Measurements from ENCODE around the gene FANCG.
A peak's percentile ranks its signal among the peaks of the same experiment; 100 is the strongest.

DNA sequence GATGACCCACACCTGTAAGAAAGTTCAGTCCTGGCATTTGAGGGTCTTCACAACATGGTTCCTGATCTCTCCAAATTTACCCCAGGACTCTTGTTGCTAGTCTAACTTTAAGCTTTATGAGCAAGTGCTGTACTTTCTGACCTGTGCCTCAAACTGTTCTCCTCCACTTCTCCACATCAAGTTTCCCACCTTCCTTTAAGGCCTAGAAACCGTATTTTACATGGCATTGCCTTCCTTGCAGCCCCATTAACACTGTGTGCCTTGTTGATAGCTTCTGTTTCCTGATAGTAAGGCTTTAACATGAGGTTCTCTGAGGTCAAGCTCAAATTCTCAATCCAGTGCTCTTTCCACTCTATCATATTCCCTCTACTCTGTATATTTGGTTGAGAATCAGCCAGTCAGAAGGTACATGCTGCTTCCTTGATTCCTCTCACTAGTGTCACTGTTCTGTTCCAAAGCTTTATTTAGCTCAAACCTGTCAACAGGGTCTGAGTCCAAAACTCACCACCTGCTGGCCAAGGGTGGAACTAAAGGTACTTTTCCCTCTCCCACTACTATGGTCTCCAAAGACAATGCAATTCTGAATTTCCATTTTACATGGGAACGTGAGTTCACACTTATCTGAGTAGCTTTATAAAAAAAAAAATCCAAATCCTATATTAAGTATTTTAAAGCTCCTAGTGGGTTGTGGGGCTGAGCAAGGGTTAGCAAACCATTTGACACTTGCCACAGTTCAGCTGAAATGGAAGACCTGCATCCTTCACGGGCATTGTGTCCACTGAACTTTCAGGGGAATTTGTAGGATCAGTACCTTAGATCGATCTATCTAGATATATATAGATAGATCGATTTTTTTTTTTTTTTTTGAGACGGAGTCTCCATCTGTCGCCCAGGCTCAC, 28.4 kb downstream of the FANCG start:
- TF ChIP-seq, protein P1, sequence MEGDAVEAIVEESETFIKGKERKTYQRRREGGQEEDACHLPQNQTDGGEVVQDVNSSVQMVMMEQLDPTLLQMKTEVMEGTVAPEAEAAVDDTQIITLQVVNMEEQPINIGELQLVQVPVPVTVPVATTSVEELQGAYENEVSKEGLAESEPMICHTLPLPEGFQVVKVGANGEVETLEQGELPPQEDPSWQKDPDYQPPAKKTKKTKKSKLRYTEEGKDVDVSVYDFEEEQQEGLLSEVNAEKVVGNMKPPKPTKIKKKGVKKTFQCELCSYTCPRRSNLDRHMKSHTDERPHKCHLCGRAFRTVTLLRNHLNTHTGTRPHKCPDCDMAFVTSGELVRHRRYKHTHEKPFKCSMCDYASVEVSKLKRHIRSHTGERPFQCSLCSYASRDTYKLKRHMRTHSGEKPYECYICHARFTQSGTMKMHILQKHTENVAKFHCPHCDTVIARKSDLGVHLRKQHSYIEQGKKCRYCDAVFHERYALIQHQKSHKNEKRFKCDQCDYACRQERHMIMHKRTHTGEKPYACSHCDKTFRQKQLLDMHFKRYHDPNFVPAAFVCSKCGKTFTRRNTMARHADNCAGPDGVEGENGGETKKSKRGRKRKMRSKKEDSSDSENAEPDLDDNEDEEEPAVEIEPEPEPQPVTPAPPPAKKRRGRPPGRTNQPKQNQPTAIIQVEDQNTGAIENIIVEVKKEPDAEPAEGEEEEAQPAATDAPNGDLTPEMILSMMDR (IDR thresholded peaks at IDR 0.05), result peak; percentile 21 to 66 (median 59)
- no peak for TF ChIP-seq POLR2A (IDR thresholded peaks at IDR 0.05)
